HepG2 (cell line): Measurements from ENCODE around the gene UTRN. TPM values are rescaled to one million over a fixed set of nuclear protein-coding genes. Genes with fewer than 3 reads are reported as not detected.

Experiments
- ATRX ChIP-seq: sonication (generic); formaldehyde crosslinking; IDR thresholded peaks from 2 replicates; pipeline ENCODE4 v1.4.0; 2020; ENCODE audit warnings: missing genetic modification reagents, borderline replicate concordance
- CEBPB ChIP-seq: IDR thresholded peaks from 2 replicates; pipeline ENCODE4 v1.6.1; 2011; ENCODE audit warnings: low read depth, low read length, improper control_type of control experiment, borderline replicate concordance
- DBP ChIP-seq: sonication (generic); formaldehyde crosslinking; IDR thresholded peaks from 2 replicates; pipeline ENCODE4 v1.4.0; 2020; ENCODE audit warnings: missing genetic modification reagents; ENCODE audit errors: not compliant biosample characterization
- FOXA3 ChIP-seq: IDR thresholded peaks from 2 replicates; pipeline ENCODE4 v1.6.1; 2016; ENCODE audit warnings: missing genetic modification reagents, missing compliant biosample characterization
- HNRNPUL1 ChIP-seq: fragments of 200-400 bp; formaldehyde crosslinking; IDR thresholded peaks from 2 replicates; pipeline ENCODE4 v1.6.1; 2017; ENCODE audit warnings: low read depth, mild to moderate bottlenecking, low read length, moderate library complexity
- JUNB ChIP-seq: sonication (generic); formaldehyde crosslinking; IDR thresholded peaks from 2 replicates; pipeline ENCODE4 v1.8.0; 2022; ENCODE audit warnings: missing genetic modification reagents, mild to moderate bottlenecking, borderline replicate concordance
- MYPOP ChIP-seq: sonication (generic); formaldehyde crosslinking; IDR thresholded peaks from 2 replicates; pipeline ENCODE4 v1.8.1; 2023; ENCODE audit warnings: mild to moderate bottlenecking, moderate library complexity, missing genetic modification reagents
- NFIC ChIP-seq: IDR thresholded peaks from 2 replicates; pipeline ENCODE4 v1.6.1; 2012; ENCODE audit warnings: mild to moderate bottlenecking, low read length, inconsistent platforms
- PHF5A ChIP-seq: IDR thresholded peaks from one replicate; pipeline ENCODE4 v1.6.1; 2018; ENCODE audit warnings: low read depth, missing genetic modification reagents; ENCODE audit not compliant: unreplicated experiment
- RARG ChIP-seq: sonication (generic); formaldehyde crosslinking; IDR thresholded peaks from 2 replicates; pipeline ENCODE4 v1.4.0; 2020; ENCODE audit warnings: low read depth, mild to moderate bottlenecking, missing genetic modification reagents
- RBFOX2 ChIP-seq: fragments of 200-400 bp; formaldehyde crosslinking; IDR thresholded peaks from 2 replicates; pipeline ENCODE4 v1.6.1; 2017; ENCODE audit warnings: low read depth, mild to moderate bottlenecking, low read length
- RBM39 ChIP-seq: fragments of 200-400 bp; formaldehyde crosslinking; IDR thresholded peaks from one replicate; pipeline ENCODE4 v1.6.1; 2018; ENCODE audit warnings: antibody characterized with exemption, mild to moderate bottlenecking, low read depth, low read length; ENCODE audit not compliant: poor library complexity, severe bottlenecking
- TMF1 ChIP-seq: sonication (generic); formaldehyde crosslinking; IDR thresholded peaks from 2 replicates; pipeline ENCODE4 v1.8.1; 2022; ENCODE audit warnings: low read depth, missing genetic modification reagents
- XBP1 ChIP-seq: sonication (generic); formaldehyde crosslinking; IDR thresholded peaks from 2 replicates; pipeline ENCODE4 v1.5.0; 2020; ENCODE audit warnings: missing genetic modification reagents
- ZBTB26 ChIP-seq: IDR thresholded peaks from 2 replicates; pipeline ENCODE4 v1.6.1; 2016; ENCODE audit warnings: missing compliant biosample characterization, missing genetic modification reagents, borderline replicate concordance
- ZFP36L2 ChIP-seq: sonication (generic); formaldehyde crosslinking; IDR thresholded peaks from 2 replicates; pipeline ENCODE4 v1.4.0; 2020; ENCODE audit warnings: missing genetic modification reagents
- ZNF441 ChIP-seq: sonication (generic); formaldehyde crosslinking; IDR thresholded peaks from 2 replicates; pipeline ENCODE4 v1.7.0; 2021; ENCODE audit warnings: missing genetic modification reagents, borderline replicate concordance
- ZNF713 ChIP-seq: sonication (generic); formaldehyde crosslinking; IDR thresholded peaks from 2 replicates; pipeline ENCODE4 v1.4.0; 2020; ENCODE audit warnings: mild to moderate bottlenecking, missing genetic modification reagents
- ZNF746 ChIP-seq: sonication (generic); formaldehyde crosslinking; IDR thresholded peaks from 2 replicates; pipeline ENCODE4 v1.8.0; 2022; ENCODE audit warnings: mild to moderate bottlenecking, missing genetic modification reagents
- ZNF790 ChIP-seq: sonication (generic); formaldehyde crosslinking; IDR thresholded peaks from 2 replicates; pipeline ENCODE4 v1.8.0; 2022; ENCODE audit warnings: missing genetic modification reagents, mild to moderate bottlenecking, borderline replicate concordance
- ZNF792 ChIP-seq: IDR thresholded peaks from 2 replicates; pipeline ENCODE4 v1.6.1; 2016
- polyA plus RNA-seq, 8 experiments: library from polyadenylated mRNA; depleted of rRNA in 3 of 8; stranded (reverse) in 7 of 8; unstranded in 1 of 8; fragments of >200 nt; fragmentation: Illumina TruSeq in 4 of 8; extraction: Trizol in 4 of 8; gene quantifications; 2 replicates each; pipeline versions ENCODE4 v1.2.1 to v1.2.3, GENCODE V29; 2011 to 2016; ENCODE audit warnings: low read depth in 4 of 8, missing spikeins in 1 of 8, mixed read lengths in 1 of 8; ENCODE audit not compliant: insufficient read depth in 1 of 8
- total RNA-seq, 5 experiments: library from RNA; depleted of rRNA; stranded (reverse); fragments of >200 nt; fragmentation: Illumina TruSeq; extraction: Trizol; gene quantifications; 2 replicates each; pipeline ENCODE4 v1.2.3, GENCODE V29; 2016; ENCODE audit warnings: low read depth in 1 of 5
- TF ChIP-seq, protein P1 (sequence below): sonication (generic); formaldehyde crosslinking; IDR thresholded peaks from 2 replicates; pipeline ENCODE4 v1.8.1; 2023; ENCODE audit warnings: missing genetic modification reagents, mild to moderate bottlenecking, borderline replicate concordance
- TF ChIP-seq, protein P2 (sequence below): sonication (generic); formaldehyde crosslinking; IDR thresholded peaks from 2 replicates; pipeline ENCODE4 v1.4.0; 2020; ENCODE audit warnings: missing genetic modification reagents

UTRN gene
- total and polyA plus RNA-seq, 2 of the 13 experiments (the other 11 are each of a cell fraction or from before 2014, with no cell fraction given) = 102 to 116 TPM

- peak; percentile 23 for TF ChIP-seq PHF5A (CRISPR knock-in tag)
- peak; percentile 46 for TF ChIP-seq FOXA3 (CRISPR knock-in tag)
- peak; percentile 84 for TF ChIP-seq TMF1 (CRISPR knock-in tag)
- peak; percentile 67 for TF ChIP-seq ZNF746 (CRISPR knock-in tag)
- no peak for TF ChIP-seq RARG (CRISPR knock-in tag)
- peak; percentile 24; the same call in 1 of the 2 replicates for TF ChIP-seq HNRNPUL1
- TF ChIP-seq RBFOX2 = peak; percentile 95
- TF ChIP-seq, protein P1, sequence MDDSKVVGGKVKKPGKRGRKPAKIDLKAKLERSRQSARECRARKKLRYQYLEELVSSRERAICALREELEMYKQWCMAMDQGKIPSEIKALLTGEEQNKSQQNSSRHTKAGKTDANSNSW (CRISPR knock-in tag) = no peak; the same call in 1 of the 2 replicates
- TF ChIP-seq ZFP36L2 = no peak; the same call in 1 of the 2 replicates
- TF ChIP-seq ZNF441 (CRISPR knock-in tag) = peak; percentile 81
- TF ChIP-seq ATRX (CRISPR knock-in tag) = no peak
- TF ChIP-seq DBP (CRISPR knock-in tag) = no peak
- TF ChIP-seq, protein P2, sequence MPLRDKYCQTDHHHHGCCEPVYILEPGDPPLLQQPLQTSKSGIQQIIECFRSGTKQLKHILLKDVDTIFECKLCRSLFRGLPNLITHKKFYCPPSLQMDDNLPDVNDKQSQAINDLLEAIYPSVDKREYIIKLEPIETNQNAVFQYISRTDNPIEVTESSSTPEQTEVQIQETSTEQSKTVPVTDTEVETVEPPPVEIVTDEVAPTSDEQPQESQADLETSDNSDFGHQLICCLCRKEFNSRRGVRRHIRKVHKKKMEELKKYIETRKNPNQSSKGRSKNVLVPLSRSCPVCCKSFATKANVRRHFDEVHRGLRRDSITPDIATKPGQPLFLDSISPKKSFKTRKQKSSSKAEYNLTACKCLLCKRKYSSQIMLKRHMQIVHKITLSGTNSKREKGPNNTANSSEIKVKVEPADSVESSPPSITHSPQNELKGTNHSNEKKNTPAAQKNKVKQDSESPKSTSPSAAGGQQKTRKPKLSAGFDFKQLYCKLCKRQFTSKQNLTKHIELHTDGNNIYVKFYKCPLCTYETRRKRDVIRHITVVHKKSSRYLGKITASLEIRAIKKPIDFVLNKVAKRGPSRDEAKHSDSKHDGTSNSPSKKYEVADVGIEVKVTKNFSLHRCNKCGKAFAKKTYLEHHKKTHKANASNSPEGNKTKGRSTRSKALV = peak; percentile 99
- peak; percentile 54; the same call in 1 of the 2 replicates for TF ChIP-seq ZBTB26 (CRISPR knock-in tag)
- TF ChIP-seq RBM39 = peak; percentile 36
- peak; percentile 49; the same call in 1 of the 2 replicates for TF ChIP-seq NFIC
- no peak for TF ChIP-seq CEBPB
- peak; percentile 96 for TF ChIP-seq ZNF790 (CRISPR knock-in tag)
- TF ChIP-seq MYPOP (CRISPR knock-in tag) = peak; percentile 99
- TF ChIP-seq ZNF792 = peak; percentile 92
- no peak for TF ChIP-seq ZNF713 (CRISPR knock-in tag)
- TF ChIP-seq XBP1 = no peak
- TF ChIP-seq JUNB (CRISPR knock-in tag) = no peak
Observed at GRCh38 chr6:144284783-144285547, at the start of gene UTRN (continued).
